SK-N-MC (cell line): Measurements from ENCODE around the gene MTHFSD.
A peak's percentile ranks its signal among the peaks of the same experiment; 100 is the strongest.

Source experiments
- DNase-seq: peaks from one replicate; pipeline ENCODE4 v3.0.0-alpha.2; 2011; ENCODE audit warnings: low read depth, low spot score
- H3K27ac ChIP-seq: fragments of 200-600 bp; sonication (generic); 2 replicates; pipeline ENCODE4 v1.5.1; 2016; ENCODE audit warnings: mixed run types
- H3K36me3 ChIP-seq: fragments of 200-600 bp; sonication (generic); 2 replicates; pipeline ENCODE4 v1.6.1; 2017; ENCODE audit warnings: antibody characterized with exemption, low read length, mixed read lengths; ENCODE audit not compliant: insufficient read depth
- H3K4me3 ChIP-seq: fragments of 200-600 bp; sonication (generic); 2 replicates; pipeline ENCODE4 v1.5.1; 2016
- H3K9ac ChIP-seq: fragments of 200-600 bp; sonication (generic); 2 replicates; pipeline ENCODE4 v1.8.0; 2017; ENCODE audit warnings: mixed run types, mixed read lengths; ENCODE audit not compliant: insufficient read length
- H3K9me3 ChIP-seq: fragments of 200-600 bp; sonication (generic); 2 replicates; pipeline ENCODE4 v1.6.1; 2017; ENCODE audit warnings: low read depth, mild to moderate bottlenecking, antibody characterized with exemption, low read length, moderate library complexity, mixed read lengths
- EZH2 ChIP-seq: fragments of 200-600 bp; sonication (generic); IDR thresholded peaks from one replicate; pipeline ENCODE4 v1.6.1; 2017; ENCODE audit warnings: antibody characterized with exemption
- FOXP2 ChIP-seq: optimal IDR thresholded peaks from 2 replicates; pipeline ENCODE3; 2011; ENCODE audit warnings: mild to moderate bottlenecking, moderate library complexity; ENCODE audit not compliant: insufficient read depth; ENCODE audit errors: extremely low read length, control extremely low read depth
- POLR2AphosphoS5 ChIP-seq: IDR thresholded peaks from 2 replicates; pipeline ENCODE4 v1.6.1; 2012; ENCODE audit warnings: mild to moderate bottlenecking, low read depth, low read length, borderline replicate concordance

The MTHFSD gene

GRCh38 chr16:86501989-86502855 is 52.8 kb downstream of the MTHFSD start:
- Histone ChIP-seq H3K9ac (no peak overlapping the region), H3K36me3 (no peaks in the 10 kb centered on the region), H3K27ac (no peak overlapping the region), H3K9me3 (no peaks in the 10 kb centered on the region), H3K4me3 (no peak overlapping the region)
- TF ChIP-seq FOXP2 (no peak), EZH2 (no peak), POLR2AphosphoS5 (no peak)
- no peak for DNase-seq

DNA sequence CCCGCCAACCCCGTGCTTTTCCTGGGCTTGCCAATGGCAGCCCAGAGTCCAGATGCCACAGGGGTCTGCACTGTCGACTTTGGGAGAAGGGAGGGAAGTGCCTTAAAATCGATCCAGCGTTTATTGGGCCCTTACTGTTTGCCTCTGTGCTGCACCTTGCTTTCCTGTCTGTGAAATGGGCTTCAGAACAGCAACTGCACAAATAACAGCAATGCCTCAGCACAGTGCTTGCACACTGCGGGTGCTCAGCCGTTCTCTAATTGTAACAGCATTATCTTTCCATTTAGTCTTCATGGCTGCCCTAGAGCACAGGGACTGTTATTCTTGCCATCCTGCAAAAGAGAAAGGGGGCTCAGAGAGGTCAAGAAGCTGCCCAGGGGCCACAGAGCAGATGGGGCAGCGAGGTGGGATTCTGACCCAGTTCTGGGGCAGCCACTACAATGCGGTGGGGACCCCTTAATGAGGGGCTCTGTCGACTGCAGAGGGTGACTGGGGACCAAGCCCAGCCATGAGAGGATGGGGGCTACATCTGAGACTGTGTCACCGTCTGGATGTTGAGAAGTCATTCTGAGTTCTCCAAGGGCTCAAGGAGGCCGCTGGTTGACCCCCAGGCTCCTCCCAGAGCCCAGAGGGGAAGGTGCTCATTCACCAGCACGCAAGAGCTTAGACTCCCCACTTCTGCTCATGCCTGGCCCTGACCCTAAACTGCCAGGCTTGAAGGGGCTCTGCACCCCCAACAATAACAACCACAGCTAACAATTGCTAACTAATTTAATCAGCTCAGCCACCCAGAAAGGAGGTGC is 54.1 kb downstream of the MTHFSD start:
- Histone ChIP-seq H3K27ac (no peak overlapping the region), H3K9ac (no peak overlapping the region), H3K36me3 (no peaks in the 10 kb centered on the region), H3K4me3 (no peak overlapping the region), H3K9me3 (no peaks in the 10 kb centered on the region)
- no peak for DNase-seq
- TF ChIP-seq FOXP2 = no peak
- TF ChIP-seq POLR2AphosphoS5 = no peak
- no peak for TF ChIP-seq EZH2

- H3K9me3 ChIP-seq = no peaks in the 10 kb centered on the region
- H3K36me3 ChIP-seq = no peaks in the 10 kb centered on the region
- DNase-seq = no peak
- H3K4me3 ChIP-seq = no peak overlapping the region
- TF ChIP-seq EZH2 (no peak), FOXP2 (no peak), POLR2AphosphoS5 (no peak)
- H3K9ac ChIP-seq = no peak overlapping the region
- H3K27ac ChIP-seq = no peak overlapping the region
These were observed 54.9 kb downstream of the MTHFSD start for GRCh38 chr16:86499889-86500707.

- Histone ChIP-seq H3K27ac (no peak overlapping the region), H3K9me3 (no peaks in the 10 kb centered on the region), H3K4me3 (no peak overlapping the region), H3K9ac (no peak overlapping the region), H3K36me3 (no peaks in the 10 kb centered on the region)
- DNase-seq = no peak
- TF ChIP-seq POLR2AphosphoS5 (no peak), FOXP2 (no peak), EZH2 (no peak)
These were observed 55.6 kb downstream of the MTHFSD start for GRCh38 chr16:86499440-86499786.

GRCh38 chr16:86498671-86499439 is 56.2 kb downstream of the MTHFSD start:
- Histone ChIP-seq H3K9me3 (no peaks in the 10 kb centered on the region), H3K27ac (no peak overlapping the region), H3K36me3 (no peaks in the 10 kb centered on the region), H3K9ac (no peak overlapping the region), H3K4me3 (no peak overlapping the region)
- DNase-seq = no peak
- TF ChIP-seq POLR2AphosphoS5 = no peak
- TF ChIP-seq FOXP2 = no peak
- peak; percentile 77 for TF ChIP-seq EZH2

DNA sequence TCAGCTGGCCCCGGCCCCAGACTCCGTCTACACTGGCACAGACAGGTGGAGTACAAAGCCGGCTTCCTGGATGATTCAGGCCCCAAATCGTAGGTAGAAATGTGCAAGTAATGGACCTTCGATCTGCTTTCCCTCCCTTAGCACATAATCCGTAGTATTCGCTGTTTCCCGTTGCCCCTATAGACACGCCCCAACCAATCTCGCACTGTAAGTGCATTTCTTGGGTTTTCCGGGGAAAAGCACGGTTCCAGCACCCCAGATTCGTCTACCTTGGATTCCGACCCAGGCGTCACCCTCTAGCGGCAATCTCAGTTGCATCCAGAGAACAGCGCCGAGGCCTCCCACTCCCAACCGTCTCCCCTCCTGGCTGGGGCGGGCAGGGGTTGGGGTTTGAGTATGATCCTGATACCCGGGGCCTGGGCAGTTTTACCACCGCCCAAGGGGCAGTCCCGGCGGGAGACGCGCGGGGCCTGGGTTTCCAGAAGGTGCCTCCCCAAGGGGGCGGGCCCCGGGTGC is 56.8 kb downstream of the MTHFSD start:
- no peaks in the 10 kb centered on the region for H3K9me3 ChIP-seq
- H3K36me3 ChIP-seq = no peaks in the 10 kb centered on the region
- H3K9ac ChIP-seq = no peak overlapping the region
- no peak overlapping the region for H3K27ac ChIP-seq
- H3K4me3 ChIP-seq = no peak overlapping the region
- DNase-seq = no peak
- TF ChIP-seq FOXP2 (no peak), EZH2 (no peak), POLR2AphosphoS5 (no peak)

- Histone ChIP-seq H3K4me3 (no peak overlapping the region), H3K36me3 (no peaks in the 10 kb centered on the region), H3K9me3 (no peaks in the 10 kb centered on the region), H3K27ac (no peak overlapping the region), H3K9ac (no peak overlapping the region)
- DNase-seq = no peak
- TF ChIP-seq EZH2 = no peak
- TF ChIP-seq FOXP2 = no peak
- no peak for TF ChIP-seq POLR2AphosphoS5
These were observed 57.4 kb downstream of the MTHFSD start for GRCh38 chr16:86497551-86498021.
